Keratinocyte (primary cell): ENCODE data around the gene ENDOU.

Experiments used
- CTCF ChIP-seq, 3 experiments: IDR thresholded peaks in 1 of 3; conservative IDR thresholded peaks in 1 of 3; optimal IDR thresholded peaks in 1 of 3; 2 replicates in 2 of 3; 3 replicates in 1 of 3; pipeline versions ENCODE3 to v1.5.1; 2011; ENCODE audit warnings: low read length in 3 of 3, mild to moderate bottlenecking in 3 of 3, moderate library complexity in 2 of 3, control low read depth in 1 of 3, inconsistent platforms in 1 of 3; ENCODE audit not compliant: insufficient read depth in 2 of 3; ENCODE audit errors: extremely low read depth in 1 of 3
- EZH2 ChIP-seq: IDR thresholded peaks from one replicate; pipeline ENCODE4 v1.6.1; 2012; ENCODE audit warnings: inconsistent platforms, mild to moderate bottlenecking, low read length, moderate library complexity

- TF ChIP-seq CTCF (optimal IDR thresholded peaks at IDR 0.05 in 1 of 3, IDR thresholded peaks at IDR 0.05 in 1 of 3, conservative IDR thresholded peaks at IDR 0.05 in 1 of 3; ENCODE audit: extremely low read depth in 1 of 3, insufficient read depth in 2 of 3, low read length in 3 of 3): no peak
- TF ChIP-seq EZH2: no peak
Measured at GRCh38 chr12:47769234-47770085, 44.2 kb upstream of the ENDOU start.
